Chondrocyte (in vitro differentiated cells): ENCODE data around the gene DCP1B. TPM values are rescaled to one million over a fixed set of nuclear protein-coding genes. Genes with fewer than 3 reads are reported as not detected.

ENCODE experiments used
- DNase-seq: peaks from one replicate; pipeline ENCODE4 v3.0.0; 2021; ENCODE audit warnings: mixed read lengths, low spot score
- H3K27ac Mint-ChIP-seq: one replicate; pipeline ENCODE4 v1.8.0; 2021; ENCODE audit warnings: mild to moderate bottlenecking, moderate library complexity, mixed read lengths; ENCODE audit not compliant: unreplicated experiment
- H3K27me3 Mint-ChIP-seq: 2 replicates; pipeline ENCODE4 v1.8.0; 2021; ENCODE audit warnings: low read depth, mixed read lengths
- H3K36me3 Mint-ChIP-seq: 2 replicates; pipeline ENCODE4 v1.8.0; 2021; ENCODE audit warnings: low read depth, mixed read lengths
- H3K4me1 Mint-ChIP-seq: 2 replicates; pipeline ENCODE4 v1.8.0; 2021; ENCODE audit warnings: low read depth, mild to moderate bottlenecking, mixed read lengths
- H3K4me3 Mint-ChIP-seq: one replicate; pipeline ENCODE4 v1.8.0; 2021; ENCODE audit warnings: mild to moderate bottlenecking, moderate library complexity, mixed read lengths; ENCODE audit not compliant: unreplicated experiment
- H3K9me3 Mint-ChIP-seq: 2 replicates; pipeline ENCODE4 v1.8.0; 2021; ENCODE audit warnings: low read depth, mixed read lengths
- CTCF ChIP-seq: fragments of 200-600 bp; sonication (generic); IDR thresholded peaks from 2 replicates; pipeline ENCODE4 v1.5.0; 2021; ENCODE audit warnings: antibody characterized with exemption, mild to moderate bottlenecking, moderate library complexity
- long read RNA-seq: library from polyadenylated mRNA; stranded (forward); transcript quantifications from one replicate; pipeline ENCODE4 v2.0.0, GENCODE V29; 2021
- total RNA-seq: library from RNA; stranded (reverse); gene quantifications from 3 replicates; pipeline ENCODE4 v1.2.1, GENCODE V29; 2021

Gene DCP1B
- 12.2 to 15.9 TPM (median 12.7 TPM) in 3 replicates for total RNA-seq
- long read RNA-seq, transcript DCP1B-201 (9 exons, 2,086 nt), result major isoform, 10 of 19 reads
- long read RNA-seq, partial matches to known transcripts, result 3 of 19 reads
- long read RNA-seq, other reads (novel, unspliced or antisense), result 5 of 19 reads

GRCh38 chr12:2004113-2004929, at the start of gene DCP1B:
TSS of gene DCP1B (minus strand) at chr12:2004457. CDS start at chr12:2004431, 26 bp downstream.
- H3K27me3 Mint-ChIP-seq, result no peaks in the 10 kb centered on the region
- H3K4me3 Mint-ChIP-seq, result peak within 1 kb of the TSS; percentile 94
- no peaks in the 10 kb centered on the region for H3K9me3 Mint-ChIP-seq
- no peaks in the 10 kb centered on the region for H3K36me3 Mint-ChIP-seq
- TF ChIP-seq CTCF, result peak; percentile 40
- peak; percentile 99 for DNase-seq
- peak within 1 kb of the TSS; percentile 98 for H3K27ac Mint-ChIP-seq
- peaks cover 35% of the 10 kb centered on the region for H3K4me1 Mint-ChIP-seq

DNA sequence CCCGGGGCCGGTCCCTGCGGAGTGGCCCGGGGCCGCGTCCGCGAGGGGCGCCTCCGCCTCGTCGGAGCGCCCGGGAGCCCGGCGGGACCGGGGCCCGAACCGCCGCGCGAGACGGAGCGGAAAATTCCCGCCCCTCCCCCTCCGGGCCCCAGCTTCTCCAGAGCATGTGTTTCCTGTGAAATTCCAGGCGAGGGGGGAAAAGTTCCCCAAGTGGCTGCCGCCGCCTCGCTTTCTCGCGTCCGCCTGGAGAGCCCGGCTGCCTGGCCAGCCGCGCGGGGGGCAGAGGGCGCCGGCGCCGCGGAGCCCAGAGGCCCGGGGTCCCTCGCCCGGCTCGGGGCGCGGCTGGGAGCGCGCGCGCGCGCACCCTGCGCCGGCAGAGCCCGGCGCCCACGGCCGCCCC, 49.4 kb upstream of the DCP1B start:
- DNase-seq, result no peak
- Mint-ChIP-seq H3K4me1 (peaks cover 53% of the 10 kb centered on the region), H3K4me3 (no peak overlapping the region), H3K27ac (no peak overlapping the region), H3K9me3 (no peaks in the 10 kb centered on the region), H3K36me3 (no peaks in the 10 kb centered on the region), H3K27me3 (peaks cover 5% of the 10 kb centered on the region)
- no peak for TF ChIP-seq CTCF

GRCh38 chr12:2052826-2053678, 48.8 kb upstream of the DCP1B start, which contains the start of gene CACNA1C:
TSS of gene CACNA1C (plus strand) at chr12:2052987. CDS start at chr12:2053563, 576 bp downstream.
- no peak for DNase-seq
- Mint-ChIP-seq H3K27me3 (peaks cover 10% of the 10 kb centered on the region), H3K9me3 (no peaks in the 10 kb centered on the region)

DNA sequence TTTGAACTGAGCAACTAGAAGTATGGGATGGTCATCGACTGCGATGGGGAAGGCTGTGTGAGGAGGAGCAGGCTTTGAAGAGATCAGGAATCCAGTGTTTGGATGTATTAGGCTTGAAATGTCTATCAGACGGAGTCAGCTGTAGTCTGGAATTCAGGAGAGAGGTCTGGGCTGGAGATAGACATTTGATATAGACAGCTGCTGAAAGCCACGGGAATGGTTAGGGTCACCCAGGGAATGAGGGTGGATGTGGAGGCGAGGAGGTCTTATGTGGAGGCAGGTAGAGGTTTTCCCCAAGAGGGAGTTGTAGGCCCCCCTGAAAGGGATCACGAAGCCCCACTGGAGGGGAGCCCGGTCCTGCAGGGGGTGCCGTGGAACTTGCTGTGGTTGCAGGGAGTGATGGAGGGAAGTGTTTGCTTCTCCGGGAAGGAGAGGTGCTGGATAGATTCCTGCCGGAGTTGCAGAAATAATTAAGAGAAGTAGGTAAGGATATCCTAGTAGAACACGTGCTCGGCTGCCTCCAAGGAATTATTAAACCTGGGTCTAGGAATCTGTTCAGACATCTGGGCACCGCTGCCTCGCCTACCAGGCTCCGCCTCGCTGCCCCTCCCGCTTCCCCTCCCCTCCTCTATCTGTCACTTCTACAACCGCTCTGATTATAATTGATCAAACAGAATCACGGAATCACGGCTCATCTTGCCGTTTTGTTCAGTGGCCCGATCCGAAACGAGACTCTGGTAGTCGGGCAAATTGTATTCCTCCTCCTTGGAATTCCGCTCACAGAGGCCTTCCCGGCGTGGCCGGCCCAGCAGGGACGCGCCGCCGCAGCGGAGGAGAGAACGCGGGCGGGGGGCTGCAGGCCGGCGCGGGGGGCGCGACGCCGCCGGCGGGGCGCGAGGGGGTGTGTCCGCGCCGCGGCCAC, 47.7 kb upstream of the DCP1B start:
- TF ChIP-seq CTCF, result peak; percentile 41
- Mint-ChIP-seq H3K27ac (peak overlapping the region; percentile 38), H3K9me3 (no peaks in the 10 kb centered on the region), H3K27me3 (peaks cover 10% of the 10 kb centered on the region), H3K36me3 (no peaks in the 10 kb centered on the region), H3K4me3 (peak overlapping the region; percentile 75), H3K4me1 (peaks cover 38% of the 10 kb centered on the region)
- no peak for DNase-seq

More at GRCh38 chr12:2052826-2053678, 48.8 kb upstream of the DCP1B start, which contains the start of gene CACNA1C:
- H3K4me3 Mint-ChIP-seq, result peak within 1 kb of the TSS; percentile 79
- H3K27ac Mint-ChIP-seq, result peak within 1 kb of the TSS; percentile 38
- TF ChIP-seq CTCF, result peak; percentile 69
- H3K4me1 Mint-ChIP-seq, result peaks cover 49% of the 10 kb centered on the region
- H3K36me3 Mint-ChIP-seq, result no peaks in the 10 kb centered on the region
